LoVo (cell line): ENCODE data around the gene SDHB.
"Not testable (repeated sequence)": the region's sequence is repeated elsewhere in the genome, so short reads cannot be mapped to it uniquely, and the experiment has no call there.

Source experiments
- DNase-seq: peaks from one replicate; pipeline ENCODE4 v3.0.0-alpha.2; 2016; ENCODE audit warnings: low spot score

The SDHB gene

GRCh38 chr1:17075470-17076255, 21.8 kb upstream of the SDHB start:
- DNase-seq, result peak; percentile 13

- DNase-seq, result no peak
Observed at GRCh38 chr1:17071794-17072193, 18.0 kb upstream of the SDHB start.

GRCh38 chr1:17070163-17070525, 16.3 kb upstream of the SDHB start:
- DNase-seq, result no peak

GRCh38 chr1:17069452-17070162, 15.8 kb upstream of the SDHB start:
- DNase-seq, result no peak

GRCh38 chr1:17068789-17069188, 15.0 kb upstream of the SDHB start:
- DNase-seq, result no peak

GRCh38 chr1:17067465-17068240, 13.8 kb upstream of the SDHB start:
- no peak for DNase-seq

GRCh38 chr1:17067069-17067426, 13.2 kb upstream of the SDHB start:
- no peak for DNase-seq

- DNase-seq, result no peak
Observed at GRCh38 chr1:17066361-17067068, 12.7 kb upstream of the SDHB start.

- DNase-seq, result no peak
Observed at GRCh38 chr1:17065666-17066065, 11.8 kb upstream of the SDHB start.

GRCh38 chr1:17062751-17063150, 8.9 kb upstream of the SDHB start:
- DNase-seq, result not testable (repeated sequence)

- no peak for DNase-seq
Observed at GRCh38 chr1:17061892-17062291, 8.1 kb upstream of the SDHB start.

- DNase-seq, result no peak
Observed at GRCh38 chr1:17061486-17061885, 7.7 kb upstream of the SDHB start.

GRCh38 chr1:17060306-17060749, 6.5 kb upstream of the SDHB start:
- DNase-seq, result no peak

GRCh38 chr1:17059391-17060305, 5.8 kb upstream of the SDHB start:
- DNase-seq, result peak; percentile 61

GRCh38 chr1:17056551-17056950, 2.7 kb upstream of the SDHB start:
- no peak for DNase-seq

- no peak for DNase-seq
Observed at GRCh38 chr1:17055801-17056200, 2.0 kb upstream of the SDHB start.

GRCh38 chr1:17053086-17053684, 647 bp downstream of the SDHB start:
- DNase-seq, result no peak

GRCh38 chr1:17052641-17053040, 1.2 kb downstream of the SDHB start:
- DNase-seq, result no peak

GRCh38 chr1:17052038-17052437, 1.8 kb downstream of the SDHB start:
- no peak for DNase-seq

- DNase-seq, result no peak
Observed at GRCh38 chr1:17047924-17048323, 5.9 kb downstream of the SDHB start.

GRCh38 chr1:17046334-17046657, 7.5 kb downstream of the SDHB start:
- no peak for DNase-seq
